Nephron (organoid): ENCODE data around the gene CCDC71.

Experiments used
- H3K27ac Mint-ChIP-seq, 3 experiments: 2 replicates each; pipeline ENCODE4 v1.8.0; 2020; ENCODE audit warnings: mixed read lengths in 3 of 3, mild to moderate bottlenecking in 2 of 3, moderate library complexity in 1 of 3
- H3K27me3 Mint-ChIP-seq: 2 replicates; pipeline ENCODE4 v1.8.0; 2021; ENCODE audit warnings: low read depth, mild to moderate bottlenecking, moderate library complexity, mixed read lengths
- H3K36me3 Mint-ChIP-seq: 2 replicates; pipeline ENCODE4 v1.8.0; 2020; ENCODE audit warnings: low read depth, mixed read lengths
- H3K4me1 Mint-ChIP-seq: 2 replicates; pipeline ENCODE4 v1.8.0; 2020; ENCODE audit warnings: mixed read lengths
- H3K4me3 Mint-ChIP-seq, 3 experiments: 2 replicates each; pipeline ENCODE4 v1.8.0; 2020; ENCODE audit warnings: mild to moderate bottlenecking in 3 of 3, mixed read lengths in 3 of 3, moderate library complexity in 2 of 3
- H3K9me3 Mint-ChIP-seq: 2 replicates; pipeline ENCODE4 v1.8.0; 2020; ENCODE audit warnings: mixed read lengths
- TF ChIP-seq, protein P1 (sequence below), 3 experiments: fragments of 200-600 bp; sonication (generic); IDR thresholded peaks; one replicate each; pipeline ENCODE4 v1.5.0; 2021; ENCODE audit warnings: antibody characterized with exemption in 3 of 3; ENCODE audit not compliant: unreplicated experiment in 3 of 3

The CCDC71 gene

GRCh38 chr3:49124203-49124602 lies 41.9 kb downstream of the CCDC71 start:
- no peaks in the 10 kb centered on the region for H3K27me3 Mint-ChIP-seq
- H3K4me3 Mint-ChIP-seq: no peak overlapping the region
- peaks cover 29% of the 10 kb centered on the region for H3K36me3 Mint-ChIP-seq
- H3K9me3 Mint-ChIP-seq: no peaks in the 10 kb centered on the region
- no peaks in the 10 kb centered on the region for H3K4me1 Mint-ChIP-seq
- H3K27ac Mint-ChIP-seq: no peak overlapping the region
- TF ChIP-seq, protein P1, sequence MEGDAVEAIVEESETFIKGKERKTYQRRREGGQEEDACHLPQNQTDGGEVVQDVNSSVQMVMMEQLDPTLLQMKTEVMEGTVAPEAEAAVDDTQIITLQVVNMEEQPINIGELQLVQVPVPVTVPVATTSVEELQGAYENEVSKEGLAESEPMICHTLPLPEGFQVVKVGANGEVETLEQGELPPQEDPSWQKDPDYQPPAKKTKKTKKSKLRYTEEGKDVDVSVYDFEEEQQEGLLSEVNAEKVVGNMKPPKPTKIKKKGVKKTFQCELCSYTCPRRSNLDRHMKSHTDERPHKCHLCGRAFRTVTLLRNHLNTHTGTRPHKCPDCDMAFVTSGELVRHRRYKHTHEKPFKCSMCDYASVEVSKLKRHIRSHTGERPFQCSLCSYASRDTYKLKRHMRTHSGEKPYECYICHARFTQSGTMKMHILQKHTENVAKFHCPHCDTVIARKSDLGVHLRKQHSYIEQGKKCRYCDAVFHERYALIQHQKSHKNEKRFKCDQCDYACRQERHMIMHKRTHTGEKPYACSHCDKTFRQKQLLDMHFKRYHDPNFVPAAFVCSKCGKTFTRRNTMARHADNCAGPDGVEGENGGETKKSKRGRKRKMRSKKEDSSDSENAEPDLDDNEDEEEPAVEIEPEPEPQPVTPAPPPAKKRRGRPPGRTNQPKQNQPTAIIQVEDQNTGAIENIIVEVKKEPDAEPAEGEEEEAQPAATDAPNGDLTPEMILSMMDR (IDR thresholded peaks at IDR 0.05; ENCODE audit: unreplicated experiment in 3 of 3): no peak

DNA sequence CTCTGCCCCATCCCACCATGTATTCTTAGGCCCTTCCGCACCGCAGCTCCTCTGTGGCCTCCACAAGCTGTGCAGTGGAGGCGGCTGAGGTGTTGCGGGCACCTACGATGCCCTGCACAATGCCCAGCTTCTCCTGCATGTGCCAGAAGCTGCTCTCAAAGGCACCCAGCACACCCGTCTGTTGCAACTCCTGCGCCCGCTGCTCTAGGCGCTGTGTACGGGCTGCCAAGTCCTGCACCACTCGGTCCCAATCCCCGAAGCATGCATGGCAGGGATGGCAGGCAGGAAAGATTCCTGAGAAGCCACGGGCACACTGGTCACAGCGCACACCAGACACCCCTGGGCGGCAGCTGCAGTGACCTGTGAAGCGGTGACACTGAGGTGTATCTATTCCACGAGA lies 42.4 kb downstream of the CCDC71 start:
- TF ChIP-seq, protein P1 (IDR thresholded peaks at IDR 0.05; ENCODE audit: unreplicated experiment in 3 of 3): no peak
- Mint-ChIP-seq H3K4me3 (no peak overlapping the region), H3K27ac (no peak overlapping the region), H3K27me3 (no peaks in the 10 kb centered on the region), H3K36me3 (peaks cover 29% of the 10 kb centered on the region), H3K4me1 (no peaks in the 10 kb centered on the region), H3K9me3 (no peaks in the 10 kb centered on the region)

GRCh38 chr3:49122886-49123545 lies 43.1 kb downstream of the CCDC71 start:
- Mint-ChIP-seq H3K4me1 (no peaks in the 10 kb centered on the region), H3K27ac (no peak overlapping the region), H3K27me3 (no peaks in the 10 kb centered on the region), H3K9me3 (no peaks in the 10 kb centered on the region), H3K4me3 (no peak overlapping the region), H3K36me3 (peaks cover 28% of the 10 kb centered on the region)
- TF ChIP-seq, protein P1 (IDR thresholded peaks at IDR 0.05; ENCODE audit: unreplicated experiment in 3 of 3): no peak

GRCh38 chr3:49122451-49122850 lies 43.7 kb downstream of the CCDC71 start:
- Mint-ChIP-seq H3K9me3 (no peaks in the 10 kb centered on the region), H3K4me3 (peak overlapping the region; percentile 88 to 95 (median 93)), H3K4me1 (no peaks in the 10 kb centered on the region), H3K27me3 (no peaks in the 10 kb centered on the region), H3K27ac (peak overlapping the region; percentile 18 to 97 (median 70)), H3K36me3 (peaks cover 34% of the 10 kb centered on the region)
- TF ChIP-seq, protein P1 (IDR thresholded peaks at IDR 0.05; ENCODE audit: unreplicated experiment in 3 of 3): no peak

DNA sequence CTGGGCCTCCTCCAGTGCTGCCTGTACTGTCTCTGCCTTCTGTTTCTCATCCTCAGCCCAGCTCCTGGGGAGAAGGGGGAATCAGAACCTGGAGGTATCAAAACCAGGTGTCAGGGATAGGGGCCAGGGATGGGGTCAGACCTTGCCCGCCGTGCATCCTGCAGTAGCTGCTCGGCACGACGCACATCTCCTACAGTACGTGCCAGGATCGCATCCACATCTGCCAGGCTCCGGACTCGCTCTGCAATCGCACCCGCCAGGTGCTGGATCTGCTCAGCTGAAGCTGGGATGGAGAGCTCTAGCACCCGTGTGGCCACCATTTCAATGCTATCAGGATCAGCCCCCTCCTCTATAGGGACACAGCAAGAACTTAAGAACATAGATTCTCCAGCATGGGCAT lies 44.1 kb downstream of the CCDC71 start:
- Mint-ChIP-seq H3K4me1 (no peaks in the 10 kb centered on the region), H3K4me3 (peak overlapping the region; percentile 88 to 95 (median 93)), H3K36me3 (peaks cover 37% of the 10 kb centered on the region), H3K27ac (peak overlapping the region; percentile 18 to 97 (median 70)), H3K9me3 (no peaks in the 10 kb centered on the region), H3K27me3 (no peaks in the 10 kb centered on the region)
- TF ChIP-seq, protein P1 (IDR thresholded peaks at IDR 0.05; ENCODE audit: unreplicated experiment in 3 of 3): no peak

DNA sequence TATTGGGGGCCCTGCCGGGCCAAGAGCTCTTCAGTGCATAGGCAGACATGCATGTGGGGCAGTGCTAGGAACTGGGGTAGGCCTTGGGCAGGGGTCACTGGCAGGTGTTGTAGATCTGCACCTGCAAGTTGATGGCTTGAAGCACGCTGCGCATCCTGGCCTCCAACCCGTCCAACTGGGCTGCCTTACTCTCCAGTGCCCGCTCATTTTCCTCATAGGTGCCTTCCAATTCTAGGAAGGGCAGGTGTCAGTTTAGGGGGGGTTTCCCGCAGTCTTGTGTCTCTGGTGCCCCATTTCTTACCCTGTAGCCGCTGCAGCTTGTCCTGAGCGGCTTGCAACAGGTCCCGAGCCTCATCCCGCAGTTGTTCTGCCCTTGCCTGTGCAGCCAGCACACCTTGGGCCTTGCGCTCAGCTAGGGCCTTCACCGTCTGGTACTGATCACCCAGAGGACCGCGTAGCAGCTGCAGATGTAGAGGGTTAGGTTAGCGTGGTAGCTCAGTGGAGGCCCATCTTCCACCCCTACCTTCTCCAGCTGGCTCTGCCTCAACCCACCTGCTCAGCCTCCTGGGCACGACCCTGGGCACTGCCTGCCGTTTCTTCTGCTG lies 44.9 kb downstream of the CCDC71 start:
- Mint-ChIP-seq H3K4me1 (no peaks in the 10 kb centered on the region), H3K27me3 (no peaks in the 10 kb centered on the region), H3K27ac (peak overlapping the region; percentile 70 to 97 (median 72)), H3K4me3 (peak overlapping the region; percentile 88 to 95 (median 93)), H3K36me3 (peaks cover 37% of the 10 kb centered on the region), H3K9me3 (no peaks in the 10 kb centered on the region)
- TF ChIP-seq, protein P1 (IDR thresholded peaks at IDR 0.05; ENCODE audit: unreplicated experiment in 3 of 3): no peak
